ENCODE measurements around the gene CDC14A. TPM values are rescaled to one million over a fixed set of nuclear protein-coding genes. Genes with fewer than 3 reads are reported as not detected.

Gene CDC14A
- polyA plus RNA-seq, 1 donor from 2014 or later: 2.7 TPM

DNA sequence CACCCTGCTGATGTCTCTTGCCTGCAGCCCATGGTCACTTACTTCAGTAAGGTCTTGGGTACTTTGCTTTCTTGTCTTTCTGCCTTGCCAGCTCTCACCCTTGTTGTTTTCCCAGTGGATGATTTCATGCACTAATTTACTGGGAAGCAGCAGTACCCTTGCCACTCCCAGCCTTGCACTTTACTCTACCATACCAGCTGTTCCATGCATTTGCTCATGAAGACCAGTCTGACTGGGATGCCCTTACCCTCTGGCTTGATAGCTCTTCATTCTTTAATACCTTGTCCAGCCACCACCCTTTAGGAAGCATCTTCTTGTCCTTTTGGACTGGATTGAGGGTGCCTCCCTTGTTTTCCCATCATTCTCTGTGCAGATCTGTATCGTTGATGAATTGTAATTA lies 28.3 kb downstream of the CDC14A start:
- H3K27ac ChIP-seq (ENCODE audit: low read length): no peak overlapping the region
- H3K79me2 ChIP-seq (replicated peaks; ENCODE audit: insufficient read depth, low read length): peaks cover 4% of the 10 kb centered on the region
- no peak for TF ChIP-seq EZH2 (IDR thresholded peaks at IDR 0.05; ENCODE audit: borderline replicate concordance, insufficient read depth, low read length, poor library complexity, severe bottlenecking)
- TF ChIP-seq MXI1 (conservative IDR thresholded peaks at IDR 0.05; ENCODE audit: poor library complexity, severe bottlenecking): no peak
- TF ChIP-seq RAD21 (conservative IDR thresholded peaks at IDR 0.05): no peak
- no peak for TF ChIP-seq POLR2AphosphoS5 (IDR thresholded peaks at IDR 0.05)
- no peak for TF ChIP-seq SMC3 (conservative IDR thresholded peaks at IDR 0.05; ENCODE audit: poor library complexity)
- TF ChIP-seq, protein P1, sequence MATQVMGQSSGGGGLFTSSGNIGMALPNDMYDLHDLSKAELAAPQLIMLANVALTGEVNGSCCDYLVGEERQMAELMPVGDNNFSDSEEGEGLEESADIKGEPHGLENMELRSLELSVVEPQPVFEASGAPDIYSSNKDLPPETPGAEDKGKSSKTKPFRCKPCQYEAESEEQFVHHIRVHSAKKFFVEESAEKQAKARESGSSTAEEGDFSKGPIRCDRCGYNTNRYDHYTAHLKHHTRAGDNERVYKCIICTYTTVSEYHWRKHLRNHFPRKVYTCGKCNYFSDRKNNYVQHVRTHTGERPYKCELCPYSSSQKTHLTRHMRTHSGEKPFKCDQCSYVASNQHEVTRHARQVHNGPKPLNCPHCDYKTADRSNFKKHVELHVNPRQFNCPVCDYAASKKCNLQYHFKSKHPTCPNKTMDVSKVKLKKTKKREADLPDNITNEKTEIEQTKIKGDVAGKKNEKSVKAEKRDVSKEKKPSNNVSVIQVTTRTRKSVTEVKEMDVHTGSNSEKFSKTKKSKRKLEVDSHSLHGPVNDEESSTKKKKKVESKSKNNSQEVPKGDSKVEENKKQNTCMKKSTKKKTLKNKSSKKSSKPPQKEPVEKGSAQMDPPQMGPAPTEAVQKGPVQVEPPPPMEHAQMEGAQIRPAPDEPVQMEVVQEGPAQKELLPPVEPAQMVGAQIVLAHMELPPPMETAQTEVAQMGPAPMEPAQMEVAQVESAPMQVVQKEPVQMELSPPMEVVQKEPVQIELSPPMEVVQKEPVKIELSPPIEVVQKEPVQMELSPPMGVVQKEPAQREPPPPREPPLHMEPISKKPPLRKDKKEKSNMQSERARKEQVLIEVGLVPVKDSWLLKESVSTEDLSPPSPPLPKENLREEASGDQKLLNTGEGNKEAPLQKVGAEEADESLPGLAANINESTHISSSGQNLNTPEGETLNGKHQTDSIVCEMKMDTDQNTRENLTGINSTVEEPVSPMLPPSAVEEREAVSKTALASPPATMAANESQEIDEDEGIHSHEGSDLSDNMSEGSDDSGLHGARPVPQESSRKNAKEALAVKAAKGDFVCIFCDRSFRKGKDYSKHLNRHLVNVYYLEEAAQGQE (IDR thresholded peaks at IDR 0.05; ENCODE audit: borderline replicate concordance): no peak
- TF ChIP-seq TAF1 (IDR thresholded peaks at IDR 0.05; ENCODE audit: low read depth): no peak

DNA sequence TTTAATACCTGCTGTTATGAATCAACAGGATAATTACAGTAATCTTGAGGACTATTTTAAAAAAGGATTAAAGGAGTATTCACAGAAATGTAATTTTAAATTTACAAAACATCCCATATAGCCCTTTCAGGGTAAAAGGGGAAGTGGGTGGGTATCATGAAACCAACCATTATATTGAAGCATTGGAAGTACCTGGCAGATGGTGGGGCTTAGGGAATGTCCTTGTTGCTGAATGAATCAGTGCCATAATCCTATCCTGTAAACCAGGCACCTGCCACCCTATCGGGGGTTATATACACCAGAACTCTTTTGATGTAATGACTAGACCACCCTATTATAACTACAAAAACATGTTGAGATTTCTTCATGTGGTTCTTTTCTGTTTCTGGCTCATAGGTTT lies 30.4 kb downstream of the CDC14A start:
- Histone ChIP-seq H3F3A (ENCODE audit: insufficient read depth, low read length, poor library complexity, severe bottlenecking) (no peaks in the 10 kb centered on the region), H3K4me3 (ENCODE audit: low read length) (no peak overlapping the region), H3K9ac (ENCODE audit: low read length) (no peak overlapping the region), H3K36me3 (ENCODE audit: insufficient read depth, low read length) (no peaks in the 10 kb centered on the region), H4K20me1 (ENCODE audit: insufficient read depth) (no peaks in the 10 kb centered on the region), H3K9me2 (ENCODE audit: insufficient read depth, low read length) (no peaks in the 10 kb centered on the region), H2AFZ (ENCODE audit: low read depth, low read length) (no peak overlapping the region), H3K79me2 (replicated peaks; ENCODE audit: insufficient read depth, low read length) (no peaks in the 10 kb centered on the region), H3K9me3 (ENCODE audit: low read length) (no peaks in the 10 kb centered on the region), H3K27ac (ENCODE audit: low read length) (no peak overlapping the region), H3K27me3 (ENCODE audit: insufficient read depth, low read depth, low read length) (no peaks in the 10 kb centered on the region), H3K4me2 (ENCODE audit: low read length) (no peak overlapping the region)
- no peak for TF ChIP-seq POLR2AphosphoS5 (IDR thresholded peaks at IDR 0.05)
- no peak for TF ChIP-seq SMC3 (conservative IDR thresholded peaks at IDR 0.05; ENCODE audit: poor library complexity)
- TF ChIP-seq, protein P2, sequence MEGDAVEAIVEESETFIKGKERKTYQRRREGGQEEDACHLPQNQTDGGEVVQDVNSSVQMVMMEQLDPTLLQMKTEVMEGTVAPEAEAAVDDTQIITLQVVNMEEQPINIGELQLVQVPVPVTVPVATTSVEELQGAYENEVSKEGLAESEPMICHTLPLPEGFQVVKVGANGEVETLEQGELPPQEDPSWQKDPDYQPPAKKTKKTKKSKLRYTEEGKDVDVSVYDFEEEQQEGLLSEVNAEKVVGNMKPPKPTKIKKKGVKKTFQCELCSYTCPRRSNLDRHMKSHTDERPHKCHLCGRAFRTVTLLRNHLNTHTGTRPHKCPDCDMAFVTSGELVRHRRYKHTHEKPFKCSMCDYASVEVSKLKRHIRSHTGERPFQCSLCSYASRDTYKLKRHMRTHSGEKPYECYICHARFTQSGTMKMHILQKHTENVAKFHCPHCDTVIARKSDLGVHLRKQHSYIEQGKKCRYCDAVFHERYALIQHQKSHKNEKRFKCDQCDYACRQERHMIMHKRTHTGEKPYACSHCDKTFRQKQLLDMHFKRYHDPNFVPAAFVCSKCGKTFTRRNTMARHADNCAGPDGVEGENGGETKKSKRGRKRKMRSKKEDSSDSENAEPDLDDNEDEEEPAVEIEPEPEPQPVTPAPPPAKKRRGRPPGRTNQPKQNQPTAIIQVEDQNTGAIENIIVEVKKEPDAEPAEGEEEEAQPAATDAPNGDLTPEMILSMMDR (IDR thresholded peaks at IDR 0.05; ENCODE audit: poor library complexity, severe bottlenecking): no peak
- TF ChIP-seq TAF1 (IDR thresholded peaks at IDR 0.05; ENCODE audit: low read depth): no peak
- no peak for TF ChIP-seq EZH2 (IDR thresholded peaks at IDR 0.05; ENCODE audit: borderline replicate concordance, insufficient read depth, low read length, poor library complexity, severe bottlenecking)
- no peak for TF ChIP-seq RAD21 (conservative IDR thresholded peaks at IDR 0.05)
- TF ChIP-seq EP300 (conservative IDR thresholded peaks at IDR 0.05; ENCODE audit: poor library complexity, severe bottlenecking): no peak
- no peak for TF ChIP-seq MXI1 (conservative IDR thresholded peaks at IDR 0.05; ENCODE audit: poor library complexity, severe bottlenecking)
- TF ChIP-seq, protein P1 (IDR thresholded peaks at IDR 0.05; ENCODE audit: borderline replicate concordance): no peak

More for the DNA sequence above, 28.3 kb downstream of the CDC14A start:
- H3K9me2 ChIP-seq (ENCODE audit: insufficient read depth, low read length): no peaks in the 10 kb centered on the region
- H3K9me3 ChIP-seq (ENCODE audit: low read length): no peaks in the 10 kb centered on the region
- H4K20me1 ChIP-seq (ENCODE audit: insufficient read depth): no peaks in the 10 kb centered on the region
- H2AFZ ChIP-seq (ENCODE audit: low read depth, low read length): no peak overlapping the region
- no peak overlapping the region for H3K9ac ChIP-seq (ENCODE audit: low read length)
- H3F3A ChIP-seq (ENCODE audit: insufficient read depth, low read length, poor library complexity, severe bottlenecking): no peaks in the 10 kb centered on the region
- H3K4me3 ChIP-seq (ENCODE audit: low read length): no peak overlapping the region
- H3K36me3 ChIP-seq (ENCODE audit: insufficient read depth, low read length): no peaks in the 10 kb centered on the region
- no peaks in the 10 kb centered on the region for H3K27me3 ChIP-seq (ENCODE audit: insufficient read depth, low read depth, low read length)
- H3K4me2 ChIP-seq (ENCODE audit: low read length): no peak overlapping the region
